ENCODE measurements around the gene PIK3C2G. TPM values are rescaled to one million over a fixed set of nuclear protein-coding genes. Genes with fewer than 3 reads are reported as not detected.

Gene PIK3C2G
- total RNA-seq, 1 donor from 2014 or later, result not detected

- no peaks in the 10 kb centered on the region for H3K27me3 ChIP-seq
- H3K27ac Mint-ChIP-seq, result no peak overlapping the region
These were observed 319.0 kb downstream of the PIK3C2G start for GRCh38 chr12:18580291-18580690.

GRCh38 chr12:18580706-18581105, 319.4 kb downstream of the PIK3C2G start:
- Histone ChIP-seq H3K4me3 (no peak overlapping the region), H3K4me2 (no peak overlapping the region), H3K27ac (no peak overlapping the region), H3K9me3 (ENCODE audit: low read depth) (no peaks in the 10 kb centered on the region), H2AFZ (replicated peaks) (no peak overlapping the region), H3K4me1 (no peaks in the 10 kb centered on the region), H3F3A (ENCODE audit: low read depth) (no peaks in the 10 kb centered on the region), H3K79me2 (ENCODE audit: low read depth) (no peaks in the 10 kb centered on the region), H3K27me3 (no peaks in the 10 kb centered on the region), H4K20me1 (ENCODE audit: low read depth) (no peaks in the 10 kb centered on the region), H3K36me3 (no peaks in the 10 kb centered on the region), H3K9ac (no peak overlapping the region)
- Mint-ChIP-seq H3K36me3 (no peaks in the 10 kb centered on the region), H3K27me3 (ENCODE audit: insufficient read depth, low read depth) (no peaks in the 10 kb centered on the region), H3K4me3 (no peak overlapping the region), H3K9me3 (peaks cover 26% of the 10 kb centered on the region), H3K27ac (no peak overlapping the region), H3K4me1 (no peaks in the 10 kb centered on the region)
- DNase-seq (ENCODE audit: low spot score), result no peak
- TF ChIP-seq EZH2 (IDR thresholded peaks at IDR 0.05), result no peak
- TF ChIP-seq CTCF (IDR thresholded peaks at IDR 0.05), result no peak
- no peak for TF ChIP-seq EZH2phosphoT487 (IDR thresholded peaks at IDR 0.05)

More at GRCh38 chr12:18580291-18580690, 319.0 kb downstream of the PIK3C2G start:
- no peaks in the 10 kb centered on the region for H4K20me1 ChIP-seq (ENCODE audit: low read depth)
- H3K27ac ChIP-seq, result no peak overlapping the region
- no peak for DNase-seq (ENCODE audit: low spot score)
- no peak overlapping the region for H3K4me3 Mint-ChIP-seq
- peaks cover 23% of the 10 kb centered on the region for H3K9me3 Mint-ChIP-seq
- no peaks in the 10 kb centered on the region for H3K36me3 Mint-ChIP-seq
- H2AFZ ChIP-seq (replicated peaks), result no peak overlapping the region
- H3K4me3 ChIP-seq, result no peak overlapping the region
- H3K4me2 ChIP-seq, result no peak overlapping the region
- no peak overlapping the region for H3K9ac ChIP-seq
- H3K79me2 ChIP-seq (ENCODE audit: low read depth), result no peaks in the 10 kb centered on the region
- TF ChIP-seq EZH2phosphoT487 (IDR thresholded peaks at IDR 0.05) (no peak), EZH2 (IDR thresholded peaks at IDR 0.05) (no peak), CTCF (IDR thresholded peaks at IDR 0.05) (no peak)
- no peaks in the 10 kb centered on the region for H3F3A ChIP-seq (ENCODE audit: low read depth)
- no peaks in the 10 kb centered on the region for H3K36me3 ChIP-seq
- H3K9me3 ChIP-seq (ENCODE audit: low read depth), result no peaks in the 10 kb centered on the region
- H3K4me1 ChIP-seq, result no peaks in the 10 kb centered on the region
- H3K27me3 Mint-ChIP-seq (ENCODE audit: insufficient read depth, low read depth), result no peaks in the 10 kb centered on the region
- H3K4me1 Mint-ChIP-seq, result no peaks in the 10 kb centered on the region

- Histone ChIP-seq H3K27ac (no peak overlapping the region), H3K9ac (no peak overlapping the region), H3K4me1 (no peaks in the 10 kb centered on the region), H3K79me2 (ENCODE audit: low read depth) (no peaks in the 10 kb centered on the region), H2AFZ (replicated peaks) (no peak overlapping the region), H3K36me3 (no peaks in the 10 kb centered on the region), H3K9me3 (ENCODE audit: low read depth) (no peaks in the 10 kb centered on the region), H4K20me1 (ENCODE audit: low read depth) (no peaks in the 10 kb centered on the region), H3K27me3 (no peaks in the 10 kb centered on the region), H3K4me2 (no peak overlapping the region), H3F3A (ENCODE audit: low read depth) (no peaks in the 10 kb centered on the region), H3K4me3 (no peak overlapping the region)
- no peak for TF ChIP-seq EZH2 (IDR thresholded peaks at IDR 0.05)
- no peak for TF ChIP-seq EZH2phosphoT487 (IDR thresholded peaks at IDR 0.05)
- TF ChIP-seq CTCF (IDR thresholded peaks at IDR 0.05), result no peak
- no peak for DNase-seq (ENCODE audit: low spot score)
- no peaks in the 10 kb centered on the region for H3K4me1 Mint-ChIP-seq
- H3K27me3 Mint-ChIP-seq (ENCODE audit: insufficient read depth, low read depth), result no peaks in the 10 kb centered on the region
- no peaks in the 10 kb centered on the region for H3K36me3 Mint-ChIP-seq
- H3K27ac Mint-ChIP-seq, result no peak overlapping the region
- peaks cover 33% of the 10 kb centered on the region for H3K9me3 Mint-ChIP-seq
- H3K4me3 Mint-ChIP-seq, result no peak overlapping the region
These were observed 320.1 kb downstream of the PIK3C2G start for GRCh38 chr12:18581232-18581962.
